Panc1 (cell line): ENCODE results near the gene MYO7B. TPM values are rescaled to one million over a fixed set of nuclear protein-coding genes. Genes with fewer than 3 reads are reported as not detected.

Experiments used
- ATAC-seq: fragments of 200-7000 bp; cut with Tn5 transposase; 2 replicates; pipeline ENCODE4 v1.9.1; 2020; ENCODE audit warnings: mild to moderate bottlenecking, moderate library complexity
- BruUV-seq: library from RNA; stranded (reverse); fragments of 400-500 nt; replicated peaks from 2 replicates; lab custom pipeline; 2021; lab: Mats Ljungman, UMichigan
- CTCF ChIA-PET: fragments of 300-600 bp; sonication (Branson Sonifier 250); formaldehyde crosslinking; loops from one replicate; lab custom pipeline; 2022; ENCODE audit warnings: antibody characterized with exemption; lab: Charles Lee
- POLR2A ChIA-PET: fragments of 300-600 bp; sonication (Branson Sonifier 250); formaldehyde crosslinking; loops from one replicate; lab custom pipeline; 2022; ENCODE audit warnings: antibody characterized with exemption; lab: Charles Lee
- DNase-seq: peaks from one replicate; pipeline ENCODE4 v3.0.0-alpha.2; 2010; ENCODE audit warnings: low read depth, low spot score
- H3K27ac ChIP-seq: 2 replicates; pipeline ENCODE4 v1.5.1; 2011; ENCODE audit warnings: mild to moderate bottlenecking, low read length, inconsistent platforms
- H3K27me3 ChIP-seq: fragments of 200-500 bp; sonication (Bioruptor generic); 2 replicates; pipeline ENCODE4 v1.6.0; 2014; ENCODE audit warnings: low read length, inconsistent platforms; ENCODE audit not compliant: control insufficient read depth, insufficient read depth
- H3K36me3 ChIP-seq: fragments of 200-500 bp; sonication (Bioruptor generic); 2 replicates; pipeline ENCODE4 v1.5.1; 2014; ENCODE audit warnings: inconsistent platforms, mild to moderate bottlenecking, low read length, moderate library complexity; ENCODE audit not compliant: control insufficient read depth, insufficient read depth
- H3K4me1 ChIP-seq: 2 replicates; pipeline ENCODE4 v1.5.1; 2011; ENCODE audit warnings: inconsistent platforms, mild to moderate bottlenecking, low read length, moderate library complexity; ENCODE audit not compliant: control insufficient read depth, insufficient read depth
- H3K4me3 ChIP-seq, 2 experiments: 2 replicates each; pipeline ENCODE4 v1.5.1; 2011 to 2012; ENCODE audit warnings: low read depth in 2 of 2, low read length in 2 of 2, mild to moderate bottlenecking in 2 of 2, inconsistent platforms in 1 of 2, moderate library complexity in 1 of 2
- H3K9me3 ChIP-seq: fragments of 200-500 bp; sonication (Bioruptor generic); 2 replicates; pipeline ENCODE4 v1.5.1; 2014; ENCODE audit warnings: low read depth, mild to moderate bottlenecking, inconsistent platforms, low read length, moderate library complexity; ENCODE audit not compliant: control insufficient read depth, insufficient read depth
- POLR2AphosphoS5 ChIP-seq: IDR thresholded peaks from 2 replicates; pipeline ENCODE4 v1.6.1; 2012; ENCODE audit warnings: mild to moderate bottlenecking, low read depth, low read length, moderate library complexity
- SIN3A ChIP-seq: IDR thresholded peaks from 2 replicates; pipeline ENCODE4 v1.6.1; 2012; ENCODE audit warnings: low read depth, mild to moderate bottlenecking, low read length, moderate library complexity, borderline replicate concordance; ENCODE audit not compliant: insufficient read depth
- TCF7L2 ChIP-seq: IDR thresholded peaks from 2 replicates; pipeline ENCODE4 v1.6.1; 2011; ENCODE audit warnings: mild to moderate bottlenecking, low read depth, low read length, inconsistent platforms
- in situ Hi-C: cut with HindIII; loops from 2 replicates; pipeline ENCODE4 v1.10.0; 2016; ENCODE audit warnings: low sequenced_read_pairs, low pct_unique_long_range_greater_than_20kb
- intact Hi-C: fragments of 100-400 bp; cut with micrococcal nuclease; formaldehyde crosslinking; loops from one replicate; pipeline ENCODE4 v1.10.0; 2022; ENCODE audit not compliant: unreplicated experiment
- total RNA-seq: library from RNA; stranded (reverse); gene quantifications from one replicate; pipeline ENCODE4 v1.2.1, GENCODE V29; 2021; ENCODE audit not compliant: unreplicated experiment
- TF ChIP-seq, protein P1 (sequence below): fragments of 450-650 bp; IDR thresholded peaks from 2 replicates; pipeline ENCODE4 v1.5.1; 2017; ENCODE audit warnings: mild to moderate bottlenecking
- TF ChIP-seq, protein P2 (sequence below), 2 experiments: IDR thresholded peaks; 2 replicates each; pipeline ENCODE4 v1.6.1; 2011 to 2012; ENCODE audit warnings: low read depth in 2 of 2, control low read depth in 1 of 2, low read length in 1 of 2, mild to moderate bottlenecking in 1 of 2, moderate library complexity in 1 of 2; ENCODE audit not compliant: insufficient read depth in 1 of 2

Gene MYO7B
- total RNA-seq, 1 experiment from 2014 or later, result 0.15 TPM

DNA sequence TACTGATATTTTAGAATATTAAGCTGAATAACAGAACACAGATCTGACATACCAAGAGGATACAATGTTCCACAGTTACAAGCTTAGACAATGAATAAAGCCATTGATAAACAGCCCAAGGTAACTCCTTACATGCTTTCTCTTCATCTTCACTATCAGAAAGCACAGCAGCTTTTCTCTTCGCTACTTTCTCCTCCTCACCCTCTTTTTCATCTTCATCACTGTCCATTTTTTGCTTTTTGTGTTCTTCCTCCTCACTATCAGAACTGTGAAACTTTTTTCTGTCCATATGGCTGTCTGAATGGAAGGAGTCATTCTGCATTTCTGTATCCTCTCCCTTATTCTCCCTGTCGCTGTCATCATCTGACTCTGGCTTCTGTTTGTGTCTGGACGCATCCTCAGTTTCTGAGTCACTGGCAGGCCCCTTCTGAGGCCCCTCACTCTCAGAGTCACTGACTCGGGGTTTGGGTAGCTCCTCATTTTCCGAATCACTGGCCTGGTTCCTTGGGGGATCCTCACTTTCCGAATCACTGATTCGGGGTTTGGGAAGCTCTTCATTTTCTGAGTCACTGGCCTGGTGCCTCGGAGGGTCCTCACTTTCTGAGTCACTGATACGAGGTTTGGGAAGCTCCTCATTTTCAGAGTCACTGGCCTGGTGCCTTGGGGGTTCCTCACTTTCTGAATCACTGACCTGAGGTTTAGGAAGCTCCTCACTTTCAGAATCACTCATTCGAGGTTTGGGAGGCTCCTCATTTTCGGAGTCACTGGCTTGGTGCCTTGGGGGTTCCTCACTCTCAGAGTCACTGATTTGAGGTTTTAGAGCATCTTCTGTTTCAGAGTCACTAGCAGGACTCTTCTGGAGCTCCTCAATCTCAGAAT, 30.7 kb upstream of the MYO7B start:
- H3K27ac ChIP-seq, result no peak overlapping the region
- BruUV-seq, result TSS peak; percentile 68
- TF ChIP-seq TCF7L2, result no peak
- no peak for TF ChIP-seq POLR2AphosphoS5
- no peaks in the 10 kb centered on the region for H3K9me3 ChIP-seq
- DNase-seq, result no peak
- peaks cover 56% of the 10 kb centered on the region for H3K36me3 ChIP-seq
- no peaks in the 10 kb centered on the region for H3K27me3 ChIP-seq
- peaks cover 30% of the 10 kb centered on the region for H3K4me1 ChIP-seq
- ATAC-seq, result no peak
- intact Hi-C loops, result no loop called here
- in situ Hi-C loops, result no loop called here
- POLR2A ChIA-PET, result no interaction called here
- CTCF ChIA-PET, result no interaction called here
- no peak overlapping the region for H3K4me3 ChIP-seq

- intact Hi-C loops (no loop called here), in situ Hi-C loops (no loop called here)
- CTCF ChIA-PET, result interaction anchor here (0.6 to 0.7 kb wide), 2 partner anchors 27 to 575 kb away, joined by 3 to 4 read pairs; no protein-coding TSS in a partner anchor
- BruUV-seq, result no TSS peak
- DNase-seq, result no peak
- no peak for ATAC-seq
- Histone ChIP-seq H3K9me3 (no peaks in the 10 kb centered on the region), H3K27ac (no peak overlapping the region), H3K36me3 (peaks cover 39% of the 10 kb centered on the region), H3K4me1 (peaks cover 40% of the 10 kb centered on the region), H3K27me3 (no peaks in the 10 kb centered on the region), H3K4me3 (no peak overlapping the region)
- POLR2A ChIA-PET, result no interaction called here
- TF ChIP-seq, protein P1, sequence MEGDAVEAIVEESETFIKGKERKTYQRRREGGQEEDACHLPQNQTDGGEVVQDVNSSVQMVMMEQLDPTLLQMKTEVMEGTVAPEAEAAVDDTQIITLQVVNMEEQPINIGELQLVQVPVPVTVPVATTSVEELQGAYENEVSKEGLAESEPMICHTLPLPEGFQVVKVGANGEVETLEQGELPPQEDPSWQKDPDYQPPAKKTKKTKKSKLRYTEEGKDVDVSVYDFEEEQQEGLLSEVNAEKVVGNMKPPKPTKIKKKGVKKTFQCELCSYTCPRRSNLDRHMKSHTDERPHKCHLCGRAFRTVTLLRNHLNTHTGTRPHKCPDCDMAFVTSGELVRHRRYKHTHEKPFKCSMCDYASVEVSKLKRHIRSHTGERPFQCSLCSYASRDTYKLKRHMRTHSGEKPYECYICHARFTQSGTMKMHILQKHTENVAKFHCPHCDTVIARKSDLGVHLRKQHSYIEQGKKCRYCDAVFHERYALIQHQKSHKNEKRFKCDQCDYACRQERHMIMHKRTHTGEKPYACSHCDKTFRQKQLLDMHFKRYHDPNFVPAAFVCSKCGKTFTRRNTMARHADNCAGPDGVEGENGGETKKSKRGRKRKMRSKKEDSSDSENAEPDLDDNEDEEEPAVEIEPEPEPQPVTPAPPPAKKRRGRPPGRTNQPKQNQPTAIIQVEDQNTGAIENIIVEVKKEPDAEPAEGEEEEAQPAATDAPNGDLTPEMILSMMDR, result no peak
- TF ChIP-seq, protein P2, sequence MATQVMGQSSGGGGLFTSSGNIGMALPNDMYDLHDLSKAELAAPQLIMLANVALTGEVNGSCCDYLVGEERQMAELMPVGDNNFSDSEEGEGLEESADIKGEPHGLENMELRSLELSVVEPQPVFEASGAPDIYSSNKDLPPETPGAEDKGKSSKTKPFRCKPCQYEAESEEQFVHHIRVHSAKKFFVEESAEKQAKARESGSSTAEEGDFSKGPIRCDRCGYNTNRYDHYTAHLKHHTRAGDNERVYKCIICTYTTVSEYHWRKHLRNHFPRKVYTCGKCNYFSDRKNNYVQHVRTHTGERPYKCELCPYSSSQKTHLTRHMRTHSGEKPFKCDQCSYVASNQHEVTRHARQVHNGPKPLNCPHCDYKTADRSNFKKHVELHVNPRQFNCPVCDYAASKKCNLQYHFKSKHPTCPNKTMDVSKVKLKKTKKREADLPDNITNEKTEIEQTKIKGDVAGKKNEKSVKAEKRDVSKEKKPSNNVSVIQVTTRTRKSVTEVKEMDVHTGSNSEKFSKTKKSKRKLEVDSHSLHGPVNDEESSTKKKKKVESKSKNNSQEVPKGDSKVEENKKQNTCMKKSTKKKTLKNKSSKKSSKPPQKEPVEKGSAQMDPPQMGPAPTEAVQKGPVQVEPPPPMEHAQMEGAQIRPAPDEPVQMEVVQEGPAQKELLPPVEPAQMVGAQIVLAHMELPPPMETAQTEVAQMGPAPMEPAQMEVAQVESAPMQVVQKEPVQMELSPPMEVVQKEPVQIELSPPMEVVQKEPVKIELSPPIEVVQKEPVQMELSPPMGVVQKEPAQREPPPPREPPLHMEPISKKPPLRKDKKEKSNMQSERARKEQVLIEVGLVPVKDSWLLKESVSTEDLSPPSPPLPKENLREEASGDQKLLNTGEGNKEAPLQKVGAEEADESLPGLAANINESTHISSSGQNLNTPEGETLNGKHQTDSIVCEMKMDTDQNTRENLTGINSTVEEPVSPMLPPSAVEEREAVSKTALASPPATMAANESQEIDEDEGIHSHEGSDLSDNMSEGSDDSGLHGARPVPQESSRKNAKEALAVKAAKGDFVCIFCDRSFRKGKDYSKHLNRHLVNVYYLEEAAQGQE (IDR thresholded peaks at IDR 0.05; ENCODE audit: insufficient read depth in 1 of 2, low read depth in 2 of 2, low read length in 1 of 2), result no peak
Measured at GRCh38 chr2:127506510-127506909, 29.0 kb upstream of the MYO7B start.

- POLR2A ChIA-PET, result interaction anchor here (0.8 kb wide), 1 partner anchor 92 kb away, joined by 3 read pairs; no protein-coding TSS in a partner anchor
- TF ChIP-seq POLR2AphosphoS5 (no peak), SIN3A (no peak), TCF7L2 (no peak)
- TF ChIP-seq, protein P2 (IDR thresholded peaks at IDR 0.05; ENCODE audit: insufficient read depth in 1 of 2, low read depth in 2 of 2, low read length in 1 of 2), result no peak
- TF ChIP-seq, protein P1, result no peak
- H3K36me3 ChIP-seq, result peaks cover 26% of the 10 kb centered on the region
- H3K9me3 ChIP-seq, result no peaks in the 10 kb centered on the region
- no peak overlapping the region for H3K4me3 ChIP-seq
- peak overlapping the region; percentile 73 for H3K27ac ChIP-seq
- peaks cover 45% of the 10 kb centered on the region for H3K4me1 ChIP-seq
- peak; percentile 64 for ATAC-seq
- no peaks in the 10 kb centered on the region for H3K27me3 ChIP-seq
- CTCF ChIA-PET, result no interaction called here
- intact Hi-C loops, result no loop called here
- in situ Hi-C loops, result no loop called here
- no TSS peak for BruUV-seq
- DNase-seq, result no peak
Measured at GRCh38 chr2:127508023-127508630, 27.4 kb upstream of the MYO7B start.
